HG03575 (cell line): ENCODE data around the gene KCNJ5.

ENCODE experiments used
- ATAC-seq: cut with Tn5 transposase; IDR thresholded peaks from one replicate; pipeline ENCODE4 v1.9.1; 2021; ENCODE audit not compliant: unreplicated experiment, insufficient number of reproducible peaks, low FRiP score; ENCODE audit errors: extremely low read depth

The KCNJ5 gene

DNA sequence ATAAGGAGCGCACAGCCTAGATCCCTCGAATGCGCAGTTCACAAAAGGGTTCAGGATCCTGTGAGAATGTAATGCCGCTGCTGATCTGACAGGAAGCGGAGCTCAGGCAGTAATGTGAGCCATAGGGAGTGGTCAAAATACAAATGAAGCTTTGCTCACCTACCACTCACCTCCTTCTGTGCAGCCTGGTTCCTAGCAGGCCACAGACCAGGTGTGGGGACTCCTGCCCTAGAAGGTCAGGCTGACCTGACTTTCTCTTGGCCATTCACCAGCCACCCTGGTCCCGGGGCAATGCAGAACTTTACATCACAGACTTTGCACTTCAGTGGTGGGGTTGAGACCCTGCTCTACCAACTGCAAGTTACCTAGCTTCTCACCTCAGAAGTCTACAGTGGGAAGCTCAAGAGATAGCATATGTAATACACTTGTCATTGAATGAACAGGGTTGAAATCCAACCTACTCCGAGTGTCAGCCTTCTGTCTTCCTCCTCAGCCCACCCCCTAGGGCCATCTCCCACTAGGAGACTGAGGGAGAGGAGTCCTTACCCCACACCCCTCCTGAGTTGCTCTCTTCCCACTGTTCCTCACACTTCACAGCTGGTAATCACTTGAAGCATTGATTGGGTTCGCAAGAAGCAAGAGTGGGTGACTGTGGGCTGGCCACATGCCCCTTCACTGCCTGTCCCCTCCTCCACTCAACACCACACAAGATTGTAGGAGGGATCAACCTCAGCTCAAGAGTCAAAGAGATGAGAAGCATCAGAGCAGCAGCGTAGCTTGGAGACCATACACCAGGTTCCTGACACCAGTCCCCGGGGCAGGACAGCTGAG, 22.1 kb upstream of the KCNJ5 start:
- no peak for ATAC-seq

DNA sequence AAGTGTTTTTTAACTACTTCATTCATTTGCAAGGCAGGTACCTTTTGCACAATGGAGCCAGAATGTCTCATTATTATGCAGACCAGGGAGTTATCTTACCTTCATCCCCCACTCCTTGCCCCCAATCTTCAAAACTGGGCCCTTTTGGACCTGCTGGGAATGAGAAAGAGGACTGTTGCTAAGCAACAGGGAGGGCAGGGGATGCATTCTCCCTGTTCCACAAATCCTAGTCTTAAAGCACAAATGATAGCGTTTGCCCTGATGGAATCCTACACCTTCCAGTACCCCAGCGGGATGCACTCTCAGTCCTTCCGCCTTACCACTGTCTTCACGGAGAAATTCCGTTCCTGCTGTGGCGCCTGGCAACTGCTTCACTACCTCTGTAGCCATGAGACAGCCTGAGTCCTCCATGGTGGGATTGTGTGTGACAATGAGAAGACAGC, 20.0 kb upstream of the KCNJ5 start:
- ATAC-seq, result no peak

- no peak for ATAC-seq
These were observed 19.1 kb upstream of the KCNJ5 start for GRCh38 chr11:128872094-128872493.

DNA sequence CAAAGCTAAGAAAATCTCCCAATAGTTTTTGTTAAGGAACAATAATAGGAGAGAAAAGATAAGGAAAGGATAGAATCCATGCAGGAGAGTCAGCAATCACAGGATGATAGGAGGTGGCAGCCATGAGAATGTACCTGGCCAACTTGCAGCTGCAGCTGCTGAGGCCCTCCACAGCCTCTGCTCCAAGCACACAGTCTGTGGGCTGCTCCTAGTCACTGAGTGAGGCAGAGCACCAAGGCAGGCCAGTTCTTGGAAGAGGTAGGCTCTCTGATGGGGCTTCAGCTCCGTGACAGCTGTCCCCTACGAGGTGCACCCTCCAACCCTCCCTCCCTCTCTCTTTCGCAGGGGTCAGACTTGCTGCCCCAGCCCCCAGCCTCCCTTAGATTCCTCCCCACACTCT, 18.6 kb upstream of the KCNJ5 start:
- ATAC-seq, result no peak

- no peak for ATAC-seq
These were observed 16.7 kb upstream of the KCNJ5 start for GRCh38 chr11:128874427-128874826.

DNA sequence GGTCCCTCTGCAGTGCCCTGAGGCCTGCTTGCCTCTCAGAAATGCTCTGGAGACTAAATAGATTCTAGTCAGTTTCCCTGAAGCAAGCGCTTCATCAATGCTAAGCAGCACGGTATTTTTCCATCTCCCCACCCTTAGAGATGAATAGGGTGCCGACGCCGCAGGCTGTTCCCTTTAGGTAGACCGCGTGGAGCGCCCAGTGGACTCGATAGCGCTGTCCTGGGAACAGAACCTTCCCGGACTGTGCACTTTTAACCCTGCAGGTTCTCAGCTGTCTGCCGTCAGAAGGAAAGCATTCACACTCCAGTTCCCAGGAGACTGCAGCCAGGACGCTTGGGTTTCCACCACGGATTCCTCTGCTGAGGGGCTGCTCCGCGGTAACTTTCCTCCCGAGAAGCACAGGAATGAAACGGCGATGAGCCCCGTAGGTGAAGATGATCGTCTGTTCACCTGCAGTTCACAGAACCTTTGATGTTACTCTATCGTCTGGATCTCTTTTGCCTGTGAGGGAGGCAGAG, 15.0 kb upstream of the KCNJ5 start:
- ATAC-seq, result no peak

GRCh38 chr11:128877726-128878125, 13.4 kb upstream of the KCNJ5 start:
- ATAC-seq, result no peak

DNA sequence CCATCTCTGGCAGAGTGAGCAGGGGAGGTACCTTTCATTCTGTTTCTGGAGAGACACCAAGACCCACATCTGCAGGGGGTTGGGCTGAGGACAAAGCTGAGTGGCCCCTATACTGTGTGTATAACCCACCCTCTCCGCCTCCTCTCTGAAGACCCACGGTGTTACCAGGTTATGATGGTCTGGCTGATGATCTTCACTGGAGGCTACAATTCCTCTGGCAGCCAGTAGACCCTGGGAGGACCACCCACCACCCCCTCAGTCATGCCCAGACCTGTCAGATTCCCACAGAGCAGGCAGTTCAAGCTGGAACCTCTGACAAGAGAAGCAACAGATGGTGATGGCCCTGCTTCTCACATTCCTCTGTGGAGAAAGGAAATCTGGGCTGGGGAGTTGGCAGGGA, 12.7 kb upstream of the KCNJ5 start:
- ATAC-seq, result no peak

DNA sequence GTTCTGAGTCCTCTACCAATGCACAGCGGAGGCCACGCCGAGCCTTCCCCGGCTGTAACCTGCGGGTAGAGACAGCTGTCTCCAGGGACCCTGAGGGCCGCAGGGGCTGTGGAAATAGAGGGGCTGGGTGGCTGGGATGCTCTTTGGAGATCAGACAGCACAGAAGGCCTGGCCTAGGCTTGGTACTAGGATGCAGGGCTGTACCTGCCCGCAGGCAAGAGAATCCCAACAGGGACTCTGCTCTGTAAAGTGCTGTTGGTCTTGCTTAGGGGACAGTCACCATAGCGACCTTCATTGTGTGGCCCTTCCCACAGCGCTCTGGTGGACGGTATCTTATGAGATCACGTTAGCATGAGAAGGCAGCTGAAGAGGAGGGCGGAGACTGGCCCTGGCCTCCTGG, 11.3 kb upstream of the KCNJ5 start:
- ATAC-seq, result no peak

- ATAC-seq, result no peak
These were observed 9.9 kb upstream of the KCNJ5 start for GRCh38 chr11:128881221-128881620.

DNA sequence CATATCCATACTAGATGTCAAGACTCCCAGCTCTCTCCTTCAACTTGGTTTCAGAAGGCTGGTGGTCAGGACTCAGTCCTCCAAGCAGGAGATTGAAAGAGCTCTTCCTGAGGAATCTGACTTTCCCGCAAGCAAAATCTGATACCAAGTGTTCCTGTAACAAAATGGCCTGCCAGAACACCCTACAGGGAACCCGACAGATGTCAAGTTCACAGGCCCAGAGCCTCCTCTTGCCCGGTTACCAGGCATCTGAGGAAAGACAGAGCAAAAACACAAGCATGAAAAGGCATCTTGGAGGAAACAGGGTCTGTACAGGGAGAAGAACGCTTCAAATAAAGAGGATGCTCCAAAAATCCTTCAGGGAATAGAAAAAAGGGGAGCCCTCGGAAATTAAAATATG, 8.7 kb upstream of the KCNJ5 start:
- no peak for ATAC-seq

GRCh38 chr11:128884054-128884453, 7.1 kb upstream of the KCNJ5 start:
- no peak for ATAC-seq

DNA sequence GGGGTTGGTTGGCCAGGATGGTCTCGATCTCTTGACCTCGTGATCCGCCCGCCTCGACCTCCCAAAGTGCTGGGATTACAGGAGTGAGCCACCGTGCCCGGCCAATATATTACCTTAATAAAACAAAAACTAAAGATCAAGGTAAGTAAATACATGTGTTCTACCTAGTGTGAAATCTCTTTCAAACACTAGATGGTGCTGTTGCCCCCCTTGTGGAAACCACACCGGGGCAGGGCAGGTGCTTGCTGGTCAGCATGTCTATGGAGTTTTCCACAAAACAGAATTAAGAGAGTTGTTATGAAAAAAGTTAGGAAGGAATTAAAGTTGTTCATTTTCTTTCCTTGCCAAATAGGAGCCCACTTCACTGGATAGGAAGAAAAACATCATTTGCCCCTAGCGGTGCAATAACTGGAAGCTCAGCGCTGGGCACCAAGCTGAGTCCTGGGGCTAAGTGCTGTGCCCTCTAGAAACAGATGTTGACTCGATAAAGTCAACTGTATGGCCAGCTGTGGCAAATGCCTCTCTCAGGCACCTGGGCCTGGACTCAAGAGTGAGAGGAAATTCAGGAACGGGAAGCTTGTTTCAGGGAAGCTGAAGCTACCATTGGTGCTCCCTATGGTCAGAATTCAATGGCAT, 6.3 kb upstream of the KCNJ5 start:
- no peak for ATAC-seq

DNA sequence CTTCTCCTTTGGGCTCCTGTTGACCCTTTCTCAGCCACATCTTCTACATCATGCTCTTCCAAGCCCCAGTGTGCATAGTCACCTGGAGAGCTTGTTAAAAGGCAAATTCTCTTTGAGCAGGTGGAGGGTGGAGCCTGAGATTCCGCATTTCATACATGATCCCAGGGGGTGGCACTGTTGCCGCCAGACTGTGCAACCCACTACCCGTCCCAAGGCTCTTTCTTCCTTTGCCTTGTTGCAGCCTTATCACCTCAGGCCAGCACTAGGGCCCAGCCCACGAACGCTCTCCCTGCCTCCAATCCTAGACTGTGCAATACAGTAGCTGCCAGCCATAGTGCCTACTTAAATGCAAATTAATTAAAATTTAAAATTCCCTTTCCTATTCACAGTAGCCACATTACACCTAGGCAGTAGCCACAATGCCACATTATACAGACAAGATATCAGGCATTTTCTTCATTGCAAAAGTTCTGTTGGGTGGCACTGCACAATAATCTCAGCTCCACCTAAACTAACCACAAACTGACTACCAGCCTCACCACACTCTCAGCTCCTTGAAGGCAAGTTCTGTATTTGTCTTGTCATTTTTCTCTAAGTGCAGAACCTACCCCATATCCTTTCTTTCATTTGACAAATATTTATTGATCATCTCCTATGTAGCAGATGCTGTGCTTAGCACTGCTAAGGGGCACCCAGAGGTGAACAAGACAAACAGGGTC, 4.6 kb upstream of the KCNJ5 start:
- no peak for ATAC-seq

GRCh38 chr11:128888034-128888985, 2.8 kb upstream of the KCNJ5 start:
- ATAC-seq, result no peak

- ATAC-seq, result no peak
These were observed 1.4 kb upstream of the KCNJ5 start for GRCh38 chr11:128889657-128890213.

GRCh38 chr11:128890216-128890542, 977 bp upstream of the KCNJ5 start:
- ATAC-seq, result no peak

- ATAC-seq, result no peak
These were observed 800 bp downstream of the KCNJ5 start for GRCh38 chr11:128891913-128892398.
